ENCODE measurements around the gene DDX6. TPM values are rescaled to one million over a fixed set of nuclear protein-coding genes. Genes with fewer than 3 reads are reported as not detected.

Gene DDX6
- total and polyA plus RNA-seq, 2 of the 8 experiments (the other 6 are each of a cell fraction or from before 2014, with no cell fraction given), result 29.8 to 181 TPM

DNA sequence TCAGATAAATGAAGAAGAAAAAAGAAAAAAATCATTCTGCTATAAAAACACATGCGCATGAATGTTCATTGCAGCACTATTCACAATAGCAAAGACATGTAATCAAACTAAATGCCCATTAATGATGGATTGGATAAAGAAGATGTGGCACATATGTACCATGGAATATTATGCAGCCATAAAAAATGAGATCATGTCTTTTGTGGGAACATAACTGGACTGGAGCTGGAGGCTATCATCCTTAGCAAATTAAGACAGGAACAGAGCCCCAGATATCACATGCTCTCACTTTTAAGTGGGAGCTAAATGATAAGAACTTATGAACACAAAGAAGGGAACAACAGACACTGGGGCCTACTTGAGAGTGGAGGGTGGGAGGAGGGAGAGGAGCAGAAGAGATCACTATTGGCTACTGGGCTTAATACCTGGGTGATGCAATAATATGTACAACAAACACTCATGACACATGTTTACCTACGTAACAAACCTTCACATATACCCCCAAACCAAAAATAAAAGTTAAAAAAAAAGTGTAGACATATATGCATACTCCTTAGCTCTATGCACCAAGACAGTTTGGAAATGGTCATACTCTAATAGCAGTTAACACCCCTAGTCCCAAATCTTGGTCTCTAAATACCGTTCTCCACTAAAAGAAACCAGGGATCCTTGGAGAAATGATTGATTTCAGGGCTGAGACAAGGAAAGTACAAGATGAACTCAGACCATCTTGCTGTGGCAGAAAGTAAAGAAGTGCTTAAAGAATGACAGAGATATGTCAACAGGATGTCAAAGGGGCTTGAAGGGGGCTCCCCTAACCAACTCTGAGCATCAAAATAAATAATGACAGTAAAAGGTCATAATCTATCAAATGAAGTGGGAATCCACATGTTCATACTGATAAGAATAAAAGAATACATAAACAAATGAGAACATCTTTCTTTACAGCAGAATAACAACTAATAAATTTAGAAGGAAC lies 17.1 kb upstream of the DDX6 start:
- Histone ChIP-seq H3K4me2 (ENCODE audit: insufficient read depth in 1 of 2, low read depth in 2 of 2, low read length in 2 of 2) (no peak overlapping the region), H3K23me2 (ENCODE audit: low read depth, low read length) (no peaks in the 10 kb centered on the region), H3K27ac (ENCODE audit: low read depth, low read length) (no peak overlapping the region), H2BK15ac (ENCODE audit: low read length) (no peak overlapping the region), H3K9ac (replicated peaks in 1 of 4; ENCODE audit: extremely low read depth in 1 of 4, low read depth in 3 of 4, low read length in 3 of 4) (no peak overlapping the region), H4K20me1 (replicated peaks in 1 of 2; ENCODE audit: control insufficient read depth in 1 of 2, insufficient read depth in 2 of 2, low read length in 2 of 2) (no peaks in the 10 kb centered on the region), H4K91ac (replicated peaks; ENCODE audit: insufficient read length, low read length) (no peak overlapping the region), H2BK5ac (ENCODE audit: low read depth, low read length) (no peak overlapping the region), H3K4ac (replicated peaks; ENCODE audit: insufficient read length, low read depth, low read length) (no peak overlapping the region), H3K14ac (ENCODE audit: insufficient read length) (no peak overlapping the region), H3K23ac (ENCODE audit: insufficient read length) (no peak overlapping the region), H3K79me2 (ENCODE audit: control insufficient read depth in 1 of 2, insufficient read depth in 2 of 2, low read length in 2 of 2) (no peaks in the 10 kb centered on the region), H3K18ac (ENCODE audit: extremely low read depth, low read length) (no peak overlapping the region), H4K5ac (ENCODE audit: insufficient read length, low read depth, low read length) (no peak overlapping the region), H3K36me3 (ENCODE audit: control insufficient read depth in 2 of 4, insufficient read depth in 4 of 4, low read length in 3 of 4) (no peaks in the 10 kb centered on the region), H3K79me1 (ENCODE audit: low read depth, low read length) (no peaks in the 10 kb centered on the region), H2BK20ac (ENCODE audit: low read length) (no peak overlapping the region), H4K8ac (ENCODE audit: extremely low read depth, insufficient read depth, low read length) (no peak overlapping the region), H3K4me3 (ENCODE audit: extremely low read depth in 1 of 4, insufficient read depth in 2 of 4, low read depth in 3 of 4, low read length in 4 of 4) (no peak overlapping the region), H2BK12ac (ENCODE audit: low read depth, low read length) (no peak overlapping the region), H3K4me1 (replicated peaks in 1 of 4; ENCODE audit: control insufficient read depth in 3 of 4, insufficient read depth in 4 of 4, low read length in 3 of 4) (no peaks in the 10 kb centered on the region), H3K56ac (replicated peaks; ENCODE audit: insufficient read length, low read depth, low read length) (no peak overlapping the region), H2AFZ (ENCODE audit: low read length) (no peak overlapping the region), H3K27me3 (replicated peaks in 1 of 4; ENCODE audit: control insufficient read depth in 3 of 4, extremely low read depth in 1 of 4, insufficient read depth in 3 of 4, low read length in 3 of 4) (no peaks in the 10 kb centered on the region), H2AK5ac (ENCODE audit: low read depth, low read length) (no peak overlapping the region), H2BK120ac (replicated peaks; ENCODE audit: low read depth, low read length) (no peak overlapping the region), H3K9me3 (ENCODE audit: insufficient read depth in 2 of 2, low read depth in 1 of 2, low read length in 1 of 2) (no peaks in the 10 kb centered on the region)
- no peak for FAIRE-seq
- POLR2A ChIA-PET (ENCODE audit: partially characterized antibody), result interaction anchor here (1.9 kb wide), 1 partner anchor 16 kb away, joined by 8 read pairs; the partner anchor contains the start of gene DDX6
- DNase-seq (ENCODE audit: low read depth in 1 of 2, low spot score in 2 of 2), result no peak
- CTCF ChIA-PET (ENCODE audit: partially characterized antibody), result no interaction called here
- TF ChIP-seq FOSL1 (IDR thresholded peaks at IDR 0.05; ENCODE audit: insufficient read depth, low read depth, low read length), result no peak
- TF ChIP-seq HDAC6 (IDR thresholded peaks at IDR 0.05; ENCODE audit: low read depth, low read length), result no peak
- TF ChIP-seq CHD2 (IDR thresholded peaks at IDR 0.05; ENCODE audit: low read length), result no peak
- no peak for TF ChIP-seq EGR1 (IDR thresholded peaks at IDR 0.05; ENCODE audit: borderline replicate concordance, low read depth, low read length)
- TF ChIP-seq KDM5A (IDR thresholded peaks at IDR 0.05; ENCODE audit: low read length), result no peak
- TF ChIP-seq CTBP2 (IDR thresholded peaks at IDR 0.05; ENCODE audit: borderline replicate concordance, insufficient read depth, insufficient read length, low read length), result no peak
- TF ChIP-seq CREB1 (IDR thresholded peaks at IDR 0.05), result no peak
- TF ChIP-seq SIX5 (IDR thresholded peaks at IDR 0.05; ENCODE audit: low read depth, low read length), result no peak
- TF ChIP-seq, protein P1, sequence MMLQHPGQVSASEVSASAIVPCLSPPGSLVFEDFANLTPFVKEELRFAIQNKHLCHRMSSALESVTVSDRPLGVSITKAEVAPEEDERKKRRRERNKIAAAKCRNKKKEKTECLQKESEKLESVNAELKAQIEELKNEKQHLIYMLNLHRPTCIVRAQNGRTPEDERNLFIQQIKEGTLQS (IDR thresholded peaks at IDR 0.05; ENCODE audit: insufficient read depth, low read depth, low read length), result no peak
- TF ChIP-seq, protein P2, sequence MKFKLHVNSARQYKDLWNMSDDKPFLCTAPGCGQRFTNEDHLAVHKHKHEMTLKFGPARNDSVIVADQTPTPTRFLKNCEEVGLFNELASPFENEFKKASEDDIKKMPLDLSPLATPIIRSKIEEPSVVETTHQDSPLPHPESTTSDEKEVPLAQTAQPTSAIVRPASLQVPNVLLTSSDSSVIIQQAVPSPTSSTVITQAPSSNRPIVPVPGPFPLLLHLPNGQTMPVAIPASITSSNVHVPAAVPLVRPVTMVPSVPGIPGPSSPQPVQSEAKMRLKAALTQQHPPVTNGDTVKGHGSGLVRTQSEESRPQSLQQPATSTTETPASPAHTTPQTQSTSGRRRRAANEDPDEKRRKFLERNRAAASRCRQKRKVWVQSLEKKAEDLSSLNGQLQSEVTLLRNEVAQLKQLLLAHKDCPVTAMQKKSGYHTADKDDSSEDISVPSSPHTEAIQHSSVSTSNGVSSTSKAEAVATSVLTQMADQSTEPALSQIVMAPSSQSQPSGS (IDR thresholded peaks at IDR 0.05; ENCODE audit: low read length), result no peak
- WGBS, 2 experiments (ENCODE audit: extremely low coverage in 1 of 2, insufficient coverage in 1 of 2, insufficient read length in 1 of 2, insufficient replicate concordance in 2 of 2, low coverage in 1 of 2, low lambda C conversion rate in 2 of 2, missing lambda C conversion rate in 1 of 2), result 76% methylated on average over 3 of the region's 3 CpGs; no CpG with 5 or more reads in 1 of the 2 experiments
